Ovary (tissue), 10 donors: ENCODE measurements around the gene S100A13. TPM values are rescaled to one million over a fixed set of nuclear protein-coding genes. Genes with fewer than 3 reads are reported as not detected.
"Not testable (repeated sequence)": the region's sequence is repeated elsewhere in the genome, so short reads cannot be mapped to it uniquely, and the experiment has no call there.

Source experiments
- DNase-seq, 5 donors: peaks; one replicate each; pipeline ENCODE4 v3.0.0-alpha.2; 2019 to 2020
- H3K27ac ChIP-seq, 2 donors: fragments of 200-600 bp; one replicate each; pipeline versions ENCODE4 v1.5.1 to v1.8.0; 2019 to 2022
- H3K27me3 ChIP-seq: fragments of 200-600 bp; one replicate; pipeline ENCODE4 v1.8.0; 2022
- H3K36me3 ChIP-seq: fragments of 200-600 bp; sonication (generic); one replicate; pipeline ENCODE4 v1.5.1; 2019
- H3K4me1 ChIP-seq: one replicate; pipeline ENCODE4 v1.8.1; 2013; ENCODE audit warnings: mild to moderate bottlenecking, moderate library complexity; ENCODE audit not compliant: insufficient read depth
- H3K4me3 ChIP-seq: fragments of 200-600 bp; sonication (generic); one replicate; pipeline ENCODE4 v1.5.1; 2017
- H3K9me3 ChIP-seq, 2 donors: fragments of 200-600 bp in 1 of 2; sonication (generic) in 1 of 2; one replicate each; pipeline versions ENCODE4 v1.5.1 to v1.8.1; 2013 to 2019; ENCODE audit warnings: mild to moderate bottlenecking in 1 of 2, moderate library complexity in 1 of 2
- EP300 ChIP-seq: sonication (generic); formaldehyde crosslinking; IDR thresholded peaks from one replicate; pipeline ENCODE4 v1.6.1; 2017; ENCODE audit warnings: antibody characterized with exemption
- POLR2A ChIP-seq: fragments of 450-650 bp; IDR thresholded peaks from one replicate; pipeline ENCODE4 v1.6.1; 2017; ENCODE audit warnings: antibody characterized with exemption, mild to moderate bottlenecking, moderate library complexity
- WGBS, 3 donors: extraction: QIAGEN DNeasy Blood & Tissue Kit in 1 of 3; methylation state at CpG; one replicate each; pipeline versions ENCODE4 v1.1.5 to v1.1.7; 2013 to 2017; 5-methylcytosine and 5-hydroxymethylcytosine counted together
- intact Hi-C, 4 donors: fragments of 100-400 bp; cut with DNase I; formaldehyde crosslinking; loops; one replicate each; pipeline versions ENCODE4 v1.11.0 to v1.15.1; 2022 to 2023
- long read RNA-seq, 3 donors: library from polyadenylated mRNA in 2 of 3; unstranded in 2 of 3; transcript quantifications; one replicate each; pipeline ENCODE4 v2.0.0 and lab custom pipeline, GENCODE V29; 2021 to 2026
- polyA plus RNA-seq, 2 donors: library from polyadenylated mRNA; stranded (reverse); fragments of 200-250 nt in 1 of 2; fragments of 350-450 nt in 1 of 2; fragmentation: Illumina TruSeq in 1 of 2; extraction: RNeasy Lipid Tissue Mini Kit (QIAGEN cat#74804) in 1 of 2; gene quantifications; one replicate each; pipeline ENCODE4 v1.2.3, GENCODE V29; 2013 to 2014
- total RNA-seq, 7 donors: library from RNA; depleted of rRNA in 2 of 7; stranded (reverse); fragments of >200 nt in 2 of 7; fragmentation: NEBNext Ultra II Directional in 3 of 7; extraction: Animal tissue kit (Norgen Biotek cat#: 25700) in 3 of 7; gene quantifications; one replicate each; pipeline versions ENCODE4 v1.1.0 to v1.2.4, GENCODE V29; 2016 to 2023
- TF ChIP-seq, protein P1 (sequence below), 3 donors: fragments of 450-650 bp in 2 of 3; fragments of 200-600 bp in 1 of 3; IDR thresholded peaks; one replicate each; pipeline versions ENCODE4 v1.5.1 to v1.8.0; 2016 to 2022; ENCODE audit warnings: antibody characterized with exemption in 3 of 3, mild to moderate bottlenecking in 1 of 3
- donor health status: DM: no; HTN: no; CAD: no; lungs with moderate emphysema.
- donor health status: DM: no; HTN: no; CAD: no.
- donor health status: Bipolar disorder and iron deficiency.
- donor health status: DM: yes; HTN: yes; CAD: no.
- donor health status: DM: no; HTN: no; CAD: no.
- donor health status: DM: yes; HTN: yes; CAD: no.

S100A13 gene
- 100 to 1,000 TPM in 4 of 7 donors, 10 to 100 TPM in 3; 73.2 to 263 (median 103) TPM for total RNA-seq
- 100 to 1,000 TPM; 179 to 560 TPM for polyA plus RNA-seq
- long read RNA-seq, donor 1, partial matches to known transcripts: 10 of 14 reads
- long read RNA-seq, donor 1, other reads (novel, unspliced or antisense): 3 of 14 reads
- long read RNA-seq, donor 2, transcript S100A13-203 (3 exons, 579 nt): major isoform, 6 of 43 reads
- long read RNA-seq, donor 2, partial matches to known transcripts: 35 of 43 reads
- long read RNA-seq, donor 2, other reads (novel, unspliced or antisense): 0 of 43 reads
- long read RNA-seq, donor 3, transcript S100A13-203 (3 exons, 579 nt): major isoform, 10 of 59 reads
- long read RNA-seq, donor 3, partial matches to known transcripts: 43 of 59 reads
- long read RNA-seq, donor 3, other reads (novel, unspliced or antisense): 1 of 59 reads

DNA sequence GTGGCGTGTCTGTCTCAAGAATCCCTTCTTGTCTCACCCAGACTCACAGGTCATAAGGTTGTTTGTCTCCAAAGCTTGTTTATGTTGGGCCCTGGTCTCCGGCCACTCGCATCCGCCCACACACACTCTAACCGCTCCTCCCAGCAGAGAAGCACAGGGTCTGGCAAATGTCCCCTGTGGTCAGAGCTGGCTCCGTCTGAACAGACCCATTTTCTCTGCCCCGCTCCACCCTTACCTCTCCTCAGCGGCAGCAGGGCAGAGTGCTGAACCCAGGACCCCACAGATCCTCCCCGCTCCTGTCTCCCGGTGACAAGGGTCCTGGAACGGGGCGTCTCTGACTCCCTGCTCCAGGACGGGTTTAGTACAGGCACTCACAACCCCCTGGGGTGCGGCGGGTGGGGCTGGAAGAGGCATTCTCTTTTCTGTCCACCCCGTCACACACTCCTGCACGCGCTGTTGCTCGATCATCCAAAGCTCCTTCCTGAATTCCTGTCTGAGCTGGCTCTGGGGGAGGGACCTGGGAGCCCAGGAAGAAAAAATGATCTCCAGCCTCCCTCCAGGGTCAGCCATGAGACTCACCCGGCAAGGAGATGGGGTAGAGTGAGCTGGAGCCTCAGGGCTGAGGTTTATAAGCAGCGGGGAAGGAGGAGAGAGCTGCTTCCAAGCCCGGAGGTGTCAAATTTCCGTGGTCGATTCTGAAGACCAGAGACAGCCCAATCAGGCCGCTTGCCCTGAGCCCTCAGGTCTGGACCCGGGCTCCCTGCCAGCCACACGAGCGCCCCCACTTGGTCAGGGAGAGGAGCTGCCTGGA, at the start of gene S100A13:
S100A13 (minus strand) TSS at position 602 of the 811 bp plus-strand sequence. CDS start 1,033 bp downstream, outside the sequence.
- Histone ChIP-seq H3K36me3 (no peaks in the 10 kb centered on the region), H3K9me3 (no peaks in the 10 kb centered on the region), H3K27me3 (no peaks in the 10 kb centered on the region), H3K4me3 (peak within 1 kb of the TSS; percentile 36), H3K27ac (peak within 1 kb of the TSS; percentile 59 to 72), H3K4me1 (peaks cover 3% of the 10 kb centered on the region)
- intact Hi-C loops: loop anchor here in 1 of 4 donors (10.0 kb wide), 1 partner anchor 52 kb away; no protein-coding TSS in a partner anchor
- WGBS, 3 donors: 1 to 2% (median 1%) methylated on average over 26 to 28 of the region's 28 CpGs
- peak; percentile 62 for TF ChIP-seq POLR2A
- no peak for TF ChIP-seq EP300
- peak; percentile 82 to 90 (median 88) for DNase-seq

DNA sequence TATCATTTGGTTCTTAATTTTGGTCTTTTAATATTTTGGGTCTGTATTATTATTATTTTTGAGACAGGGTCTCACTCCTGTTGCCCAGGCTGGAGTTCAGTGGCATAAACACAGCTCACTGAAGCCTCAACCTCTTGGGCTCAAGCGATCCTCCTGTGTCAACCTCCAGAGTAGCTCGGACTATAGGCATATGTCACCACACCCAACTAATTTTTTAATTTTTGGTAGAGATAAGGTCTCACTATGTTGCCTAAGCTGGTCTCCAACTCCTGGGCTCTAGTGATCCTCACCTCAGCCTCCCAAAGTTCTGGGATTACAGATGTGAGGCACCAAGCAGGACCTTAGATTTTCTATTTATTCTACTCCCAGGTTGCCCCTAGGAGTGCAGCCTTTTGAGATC, 46.2 kb upstream of the S100A13 start:
- H3K36me3 ChIP-seq: no peaks in the 10 kb centered on the region
- TF ChIP-seq, protein P1, sequence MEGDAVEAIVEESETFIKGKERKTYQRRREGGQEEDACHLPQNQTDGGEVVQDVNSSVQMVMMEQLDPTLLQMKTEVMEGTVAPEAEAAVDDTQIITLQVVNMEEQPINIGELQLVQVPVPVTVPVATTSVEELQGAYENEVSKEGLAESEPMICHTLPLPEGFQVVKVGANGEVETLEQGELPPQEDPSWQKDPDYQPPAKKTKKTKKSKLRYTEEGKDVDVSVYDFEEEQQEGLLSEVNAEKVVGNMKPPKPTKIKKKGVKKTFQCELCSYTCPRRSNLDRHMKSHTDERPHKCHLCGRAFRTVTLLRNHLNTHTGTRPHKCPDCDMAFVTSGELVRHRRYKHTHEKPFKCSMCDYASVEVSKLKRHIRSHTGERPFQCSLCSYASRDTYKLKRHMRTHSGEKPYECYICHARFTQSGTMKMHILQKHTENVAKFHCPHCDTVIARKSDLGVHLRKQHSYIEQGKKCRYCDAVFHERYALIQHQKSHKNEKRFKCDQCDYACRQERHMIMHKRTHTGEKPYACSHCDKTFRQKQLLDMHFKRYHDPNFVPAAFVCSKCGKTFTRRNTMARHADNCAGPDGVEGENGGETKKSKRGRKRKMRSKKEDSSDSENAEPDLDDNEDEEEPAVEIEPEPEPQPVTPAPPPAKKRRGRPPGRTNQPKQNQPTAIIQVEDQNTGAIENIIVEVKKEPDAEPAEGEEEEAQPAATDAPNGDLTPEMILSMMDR (IDR thresholded peaks at IDR 0.05): no peak
- TF ChIP-seq EP300 (no peak), POLR2A (no peak)
- 95 to 97% (median 95%) methylated on average over 2 of the region's 2 CpGs for WGBS, 3 donors
- H3K27me3 ChIP-seq: no peaks in the 10 kb centered on the region
- H3K4me3 ChIP-seq: no peak overlapping the region
- intact Hi-C loops: loop anchor here in 3 of 4 donors (2.0 to 10.0 kb wide), 5 partner anchors 61 to 314 kb away; partner anchors contain the start of genes DENND4B (in 2 of the 3), RAB13 (in 2 of the 3) and S100A16 (in 1 of the 3)
- H3K4me1 ChIP-seq: peaks cover 3% of the 10 kb centered on the region
- no peaks in the 10 kb centered on the region for H3K9me3 ChIP-seq
- no peak overlapping the region for H3K27ac ChIP-seq
- no peak for DNase-seq

GRCh38 chr1:153671628-153672353, 44.5 kb upstream of the S100A13 start:
- peak overlapping the region; percentile 50 for H3K4me3 ChIP-seq
- DNase-seq: peak; percentile 38 to 70 (median 57)
- WGBS, 3 donors: 3 to 5% (median 4%) methylated on average over 28 of the region's 28 CpGs
- not testable (repeated sequence) for H3K9me3 ChIP-seq, H3K36me3 ChIP-seq, H3K4me1 ChIP-seq, H3K27me3 ChIP-seq
- peak overlapping the region; percentile 15 to 78 for H3K27ac ChIP-seq
- intact Hi-C loops: loop anchor here in 3 of 4 donors (2.0 to 10.0 kb wide), 5 partner anchors 59 to 316 kb away; partner anchors contain the start of genes DENND4B (in 2 of the 3), RAB13 (in 2 of the 3) and S100A16 (in 1 of the 3)

GRCh38 chr1:153670859-153671627, 43.7 kb upstream of the S100A13 start, which contains the start of gene ILF2:
Gene ILF2 (minus strand): TSS chr1:153670993. CDS start chr1:153670922, 71 bp downstream.
- WGBS, 3 donors: 0 to 1% (median 1%) methylated on average over 35 of the region's 35 CpGs
- peak; percentile 96 to 99 (median 97) for DNase-seq
- Histone ChIP-seq H3K9me3 (no peaks in the 10 kb centered on the region), H3K36me3 (no peaks in the 10 kb centered on the region), H3K27me3 (no peaks in the 10 kb centered on the region), H3K4me3 (peak within 1 kb of the TSS; percentile 71), H3K4me1 (peaks cover 3% of the 10 kb centered on the region), H3K27ac (peak within 1 kb of the TSS; percentile 49 to 78)
- peak; percentile 41 for TF ChIP-seq EP300
- TF ChIP-seq, protein P1 (IDR thresholded peaks at IDR 0.05): peak in 1 of 3 donors; percentile 36
- peak; percentile 94 for TF ChIP-seq POLR2A
- intact Hi-C loops: loop anchor here in 3 of 4 donors (5.0 to 10.0 kb wide), 4 partner anchors 94 to 316 kb away; partner anchors contain the start of genes DENND4B (in 2 of the 3) and RAB13 (in 2 of the 3)
